ENCODE data around the gene CFAP100.

DNA sequence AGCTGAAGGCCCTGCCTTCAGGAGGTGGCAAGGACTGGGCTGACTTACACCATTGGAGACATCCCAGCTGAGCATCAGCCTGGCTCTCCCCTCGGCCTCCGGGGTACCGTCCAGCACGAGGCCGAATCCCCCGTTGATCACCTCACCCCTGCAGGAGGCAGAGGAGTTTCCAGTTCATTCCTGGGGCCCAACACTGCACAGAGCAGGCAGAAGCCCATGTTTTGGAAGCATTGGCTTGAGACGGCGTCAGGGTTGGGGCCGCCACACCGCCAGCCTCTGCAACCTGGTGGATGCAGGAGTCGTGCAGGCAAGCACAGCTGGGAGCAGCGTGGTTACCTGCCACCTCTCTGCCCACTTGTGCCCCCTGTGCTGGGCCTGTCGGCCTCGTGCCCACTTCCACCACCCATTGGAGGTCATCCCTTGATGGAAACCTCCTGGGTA is 88.6 kb downstream of the CFAP100 start:
- TF ChIP-seq EP300 (IDR thresholded peaks at IDR 0.05; ENCODE audit: low read length) (no peak), ZNF778 (CRISPR knock-in tag; IDR thresholded peaks at IDR 0.05) (no peak), ZNF143 (CRISPR knock-in tag; IDR thresholded peaks at IDR 0.05) (no peak), SIN3A (IDR thresholded peaks at IDR 0.05; ENCODE audit: borderline replicate concordance in 2 of 2, control insufficient read depth in 1 of 2, low read depth in 2 of 2, low read length in 2 of 2) (no peak), GATA2 (CRISPR knock-in tag; IDR thresholded peaks at IDR 0.05) (no peak), POLR2AphosphoS2 (IDR thresholded peaks at IDR 0.05; ENCODE audit: low read length) (no peak), RNF2 (IDR thresholded peaks at IDR 0.05) (no peak), ZNF311 (CRISPR knock-in tag; IDR thresholded peaks at IDR 0.05) (no peak), ZBTB8A (IDR thresholded peaks at IDR 0.05; ENCODE audit: partially characterized antibody) (no peak)
- TF ChIP-seq, protein P1, sequence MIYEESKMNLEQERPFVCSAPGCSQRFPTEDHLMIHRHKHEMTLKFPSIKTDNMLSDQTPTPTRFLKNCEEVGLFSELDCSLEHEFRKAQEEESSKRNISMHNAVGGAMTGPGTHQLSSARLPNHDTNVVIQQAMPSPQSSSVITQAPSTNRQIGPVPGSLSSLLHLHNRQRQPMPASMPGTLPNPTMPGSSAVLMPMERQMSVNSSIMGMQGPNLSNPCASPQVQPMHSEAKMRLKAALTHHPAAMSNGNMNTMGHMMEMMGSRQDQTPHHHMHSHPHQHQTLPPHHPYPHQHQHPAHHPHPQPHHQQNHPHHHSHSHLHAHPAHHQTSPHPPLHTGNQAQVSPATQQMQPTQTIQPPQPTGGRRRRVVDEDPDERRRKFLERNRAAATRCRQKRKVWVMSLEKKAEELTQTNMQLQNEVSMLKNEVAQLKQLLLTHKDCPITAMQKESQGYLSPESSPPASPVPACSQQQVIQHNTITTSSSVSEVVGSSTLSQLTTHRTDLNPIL (CRISPR knock-in tag; IDR thresholded peaks at IDR 0.05): no peak
- TF ChIP-seq, protein P2, sequence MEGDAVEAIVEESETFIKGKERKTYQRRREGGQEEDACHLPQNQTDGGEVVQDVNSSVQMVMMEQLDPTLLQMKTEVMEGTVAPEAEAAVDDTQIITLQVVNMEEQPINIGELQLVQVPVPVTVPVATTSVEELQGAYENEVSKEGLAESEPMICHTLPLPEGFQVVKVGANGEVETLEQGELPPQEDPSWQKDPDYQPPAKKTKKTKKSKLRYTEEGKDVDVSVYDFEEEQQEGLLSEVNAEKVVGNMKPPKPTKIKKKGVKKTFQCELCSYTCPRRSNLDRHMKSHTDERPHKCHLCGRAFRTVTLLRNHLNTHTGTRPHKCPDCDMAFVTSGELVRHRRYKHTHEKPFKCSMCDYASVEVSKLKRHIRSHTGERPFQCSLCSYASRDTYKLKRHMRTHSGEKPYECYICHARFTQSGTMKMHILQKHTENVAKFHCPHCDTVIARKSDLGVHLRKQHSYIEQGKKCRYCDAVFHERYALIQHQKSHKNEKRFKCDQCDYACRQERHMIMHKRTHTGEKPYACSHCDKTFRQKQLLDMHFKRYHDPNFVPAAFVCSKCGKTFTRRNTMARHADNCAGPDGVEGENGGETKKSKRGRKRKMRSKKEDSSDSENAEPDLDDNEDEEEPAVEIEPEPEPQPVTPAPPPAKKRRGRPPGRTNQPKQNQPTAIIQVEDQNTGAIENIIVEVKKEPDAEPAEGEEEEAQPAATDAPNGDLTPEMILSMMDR (IDR thresholded peaks at IDR 0.05 in 2 of 3, conservative IDR thresholded peaks at IDR 0.05 in 1 of 3; ENCODE audit: insufficient read depth in 2 of 3, low read depth in 1 of 3, low read length in 3 of 3): no peak
- TF ChIP-seq, protein P3, sequence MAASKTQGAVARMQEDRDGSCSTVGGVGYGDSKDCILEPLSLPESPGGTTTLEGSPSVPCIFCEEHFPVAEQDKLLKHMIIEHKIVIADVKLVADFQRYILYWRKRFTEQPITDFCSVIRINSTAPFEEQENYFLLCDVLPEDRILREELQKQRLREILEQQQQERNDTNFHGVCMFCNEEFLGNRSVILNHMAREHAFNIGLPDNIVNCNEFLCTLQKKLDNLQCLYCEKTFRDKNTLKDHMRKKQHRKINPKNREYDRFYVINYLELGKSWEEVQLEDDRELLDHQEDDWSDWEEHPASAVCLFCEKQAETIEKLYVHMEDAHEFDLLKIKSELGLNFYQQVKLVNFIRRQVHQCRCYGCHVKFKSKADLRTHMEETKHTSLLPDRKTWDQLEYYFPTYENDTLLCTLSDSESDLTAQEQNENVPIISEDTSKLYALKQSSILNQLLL (CRISPR knock-in tag; IDR thresholded peaks at IDR 0.05; ENCODE audit: borderline replicate concordance): no peak

All from K562 (cell line).